Stimulated activated CD4-positive, alpha-beta T cell treated with anti-CD3 and anti-CD28 coated beads, Interleukin-1b, Interleukin-23, amount 100 ng/mL, for 48 hours (primary cell): ENCODE results near the gene SLC5A3.

Source experiments
- DNase-seq: peaks from one replicate; pipeline ENCODE4 v3.0.0-alpha.2; 2020

The SLC5A3 gene

DNA sequence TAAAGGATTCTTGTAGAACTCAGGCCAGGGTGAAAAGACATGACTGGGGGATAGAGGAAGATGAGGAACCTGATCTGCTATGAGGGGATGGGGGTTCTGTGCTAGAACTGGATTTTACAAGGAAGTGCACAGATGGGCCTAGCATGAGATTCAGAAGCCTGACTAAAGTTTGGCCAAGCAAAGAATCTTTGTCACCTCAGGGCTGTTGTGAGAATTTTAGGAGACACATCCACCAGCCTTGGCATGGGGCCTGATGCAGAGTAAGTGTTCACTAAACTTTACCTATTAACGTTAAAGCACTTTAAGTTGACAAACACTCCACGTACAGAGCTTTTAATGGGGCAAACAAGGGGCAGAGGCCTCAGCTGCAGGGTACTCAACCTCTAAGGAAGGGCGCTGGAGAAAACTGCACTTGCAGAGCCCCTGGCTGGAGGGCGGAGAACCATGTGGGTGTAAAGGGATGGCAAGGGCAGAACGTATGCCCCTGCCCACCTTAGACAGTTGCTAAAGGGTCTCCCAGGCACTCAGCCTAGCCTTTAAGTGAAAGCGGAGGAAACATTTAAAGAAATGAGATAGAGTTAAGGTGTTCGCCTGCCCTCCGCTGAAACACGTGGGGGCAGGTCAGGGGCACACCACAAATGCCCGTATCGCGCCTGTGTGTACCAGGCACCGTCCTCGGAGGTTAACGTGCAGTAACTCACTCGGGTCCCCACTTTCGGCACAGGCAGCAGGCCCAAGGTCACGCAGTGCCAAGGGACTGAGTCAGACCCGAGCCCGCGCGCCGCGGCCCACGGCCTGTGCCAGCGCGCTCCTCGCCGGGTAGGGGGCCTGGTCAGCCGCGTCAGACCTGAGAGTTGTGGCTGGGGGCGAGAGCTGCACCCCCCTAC, 990 bp upstream of the SLC5A3 start:
- DNase-seq = peak; percentile 14

DNA sequence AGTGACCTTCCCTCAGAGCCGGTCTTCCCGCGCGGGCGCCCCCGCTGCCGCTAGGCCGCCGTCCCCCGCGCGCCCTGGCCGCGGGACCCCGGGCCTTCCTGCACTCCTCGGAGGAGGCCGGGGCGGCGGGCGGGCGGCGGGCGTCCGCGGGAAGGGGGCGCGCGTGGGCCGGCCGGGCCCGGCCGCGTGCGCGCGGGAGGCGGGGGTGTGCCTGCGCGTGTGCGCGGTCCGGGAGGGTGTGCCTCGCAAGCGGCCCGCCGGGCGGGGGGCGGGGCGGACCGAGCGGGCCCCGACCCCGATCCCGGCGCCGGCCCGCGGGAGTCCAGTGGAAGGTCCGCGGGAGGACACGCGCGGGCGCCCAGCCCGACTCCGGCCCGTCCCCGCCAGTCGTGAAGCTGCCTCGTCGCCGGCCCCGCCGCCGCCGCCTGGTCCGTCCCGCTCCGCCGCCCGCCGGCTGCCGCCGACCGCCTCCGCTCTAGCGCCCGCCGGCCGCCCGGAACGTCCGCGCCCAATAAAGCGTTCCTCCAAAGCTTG, 438 bp downstream of the SLC5A3 start:
- no peak for DNase-seq

DNA sequence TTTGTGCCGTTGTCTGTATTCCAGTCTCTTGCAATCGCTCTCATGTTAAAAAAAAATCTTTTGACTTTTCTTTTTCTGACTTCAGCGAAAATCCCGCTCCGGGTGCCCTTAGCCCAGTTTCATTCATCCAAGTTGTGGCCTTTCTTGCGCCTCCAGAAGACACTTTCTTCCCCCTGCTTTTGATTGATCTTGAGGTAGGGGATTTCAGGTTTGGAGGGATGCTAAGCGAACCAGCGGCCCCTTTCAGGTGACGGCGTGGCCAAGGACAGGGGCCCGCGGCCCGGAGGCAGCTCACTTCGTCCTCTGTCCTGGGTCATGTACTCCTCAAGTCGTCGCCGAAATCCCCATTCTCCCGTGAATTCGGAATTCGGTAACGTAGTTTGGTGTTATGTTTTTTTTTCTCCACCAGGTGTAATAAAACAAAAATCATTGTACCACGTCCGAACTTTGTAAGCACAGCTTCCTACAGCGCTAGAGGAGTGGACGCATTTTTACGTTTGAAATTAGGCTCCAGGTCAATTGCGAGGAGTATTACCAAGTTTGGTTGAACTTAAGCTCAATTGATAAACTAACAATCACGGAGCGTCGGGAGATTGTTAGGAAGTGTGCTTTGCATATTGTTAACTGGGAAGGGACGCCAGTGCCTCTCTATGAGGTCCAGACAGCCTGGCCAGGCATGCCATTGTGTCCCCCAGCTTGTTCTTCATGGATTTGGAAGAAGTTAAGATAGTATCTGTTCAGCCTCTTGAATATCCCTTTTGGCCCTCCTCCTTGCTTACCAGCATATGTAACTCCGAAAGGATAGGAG, 1.1 kb downstream of the SLC5A3 start:
- no peak for DNase-seq

- no peak for DNase-seq
These were observed 1.7 kb downstream of the SLC5A3 start for GRCh38 chr21:34075091-34075425.

GRCh38 chr21:34075760-34076660, 2.6 kb downstream of the SLC5A3 start:
- no peak for DNase-seq

DNA sequence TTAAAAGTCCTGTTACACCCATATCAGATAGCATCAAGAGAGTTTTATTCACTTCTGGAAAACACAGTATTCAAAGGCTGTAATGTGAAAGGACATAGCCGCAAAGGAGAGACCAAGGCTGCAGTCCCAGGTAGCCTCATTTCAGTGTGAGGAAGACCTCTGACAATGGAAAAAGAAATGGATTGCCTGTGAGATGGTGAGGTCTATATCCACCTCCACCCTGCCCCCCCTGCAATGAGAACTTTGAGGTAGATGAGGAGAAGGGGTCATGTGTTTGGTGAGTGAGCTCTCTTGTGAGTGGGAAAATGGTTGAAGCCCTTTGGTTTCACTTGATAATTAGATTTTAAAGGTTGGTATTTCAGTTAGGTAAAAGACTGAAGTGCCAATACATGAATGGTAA, 3.5 kb downstream of the SLC5A3 start:
- no peak for DNase-seq

DNA sequence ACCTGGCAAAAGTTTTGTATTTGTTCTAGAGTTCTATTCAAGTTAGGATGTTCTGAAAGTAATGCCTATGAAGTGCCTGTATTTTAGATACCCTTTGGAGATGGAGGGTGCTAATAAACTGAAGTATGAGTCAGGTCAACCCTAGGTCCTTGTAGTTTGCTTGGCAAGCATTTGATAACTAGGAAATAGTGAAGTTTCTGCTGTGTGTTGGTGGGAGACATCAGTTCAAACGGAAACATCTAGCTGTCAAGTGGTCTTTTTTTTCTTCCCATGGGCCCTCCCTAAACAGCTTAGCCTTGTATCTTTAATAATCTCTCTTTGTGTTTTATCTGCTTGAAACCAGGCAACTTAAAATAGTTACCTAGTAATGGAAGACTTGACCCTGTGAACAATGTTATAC, 4.5 kb downstream of the SLC5A3 start:
- DNase-seq = no peak

GRCh38 chr21:34078915-34079314, 5.5 kb downstream of the SLC5A3 start:
- no peak for DNase-seq

DNA sequence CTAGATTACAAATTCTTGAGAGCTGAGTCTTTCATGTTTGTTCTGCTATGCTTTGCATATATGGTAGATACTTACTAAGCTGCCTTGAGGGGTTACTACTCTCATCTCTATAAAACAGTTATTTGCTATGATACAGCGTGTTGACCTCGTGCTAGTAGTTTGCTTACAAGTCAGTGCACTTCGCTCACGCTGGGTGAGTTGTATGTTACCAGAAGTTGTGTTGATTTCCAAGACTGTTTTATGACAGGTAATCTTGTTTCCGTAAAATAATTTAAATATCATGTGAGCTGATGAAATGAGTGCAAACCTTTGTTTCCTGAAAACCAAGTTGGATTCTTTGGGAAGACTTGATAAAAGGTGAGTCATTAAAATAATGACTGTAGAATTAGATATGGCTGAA, 7.3 kb downstream of the SLC5A3 start:
- no peak for DNase-seq

- no peak for DNase-seq
These were observed 9.4 kb downstream of the SLC5A3 start for GRCh38 chr21:34082769-34083168.

GRCh38 chr21:34083357-34083756, 10.0 kb downstream of the SLC5A3 start:
- DNase-seq = no peak

GRCh38 chr21:34085129-34085528, 11.8 kb downstream of the SLC5A3 start:
- no peak for DNase-seq

GRCh38 chr21:34086887-34087306, 13.5 kb downstream of the SLC5A3 start:
- DNase-seq = no peak

DNA sequence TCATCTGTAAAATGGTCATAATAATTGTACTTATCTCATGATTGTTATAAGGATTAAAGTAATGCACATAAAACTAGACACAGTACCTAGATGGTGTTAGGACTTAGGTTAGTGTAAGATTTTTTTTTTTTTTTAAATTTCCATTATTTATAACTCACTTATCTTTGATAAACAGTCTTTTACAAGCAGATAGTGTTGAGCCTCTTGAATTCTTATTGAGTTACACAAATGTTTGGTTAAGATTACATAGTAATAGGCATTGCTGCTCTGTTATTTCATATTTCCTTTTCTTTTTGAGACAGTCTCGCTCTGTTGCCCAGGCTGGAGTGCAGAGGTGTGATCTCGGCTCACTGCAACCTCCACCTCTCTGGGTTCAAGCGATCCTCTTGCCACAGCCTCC, 15.4 kb downstream of the SLC5A3 start:
- no peak for DNase-seq

DNA sequence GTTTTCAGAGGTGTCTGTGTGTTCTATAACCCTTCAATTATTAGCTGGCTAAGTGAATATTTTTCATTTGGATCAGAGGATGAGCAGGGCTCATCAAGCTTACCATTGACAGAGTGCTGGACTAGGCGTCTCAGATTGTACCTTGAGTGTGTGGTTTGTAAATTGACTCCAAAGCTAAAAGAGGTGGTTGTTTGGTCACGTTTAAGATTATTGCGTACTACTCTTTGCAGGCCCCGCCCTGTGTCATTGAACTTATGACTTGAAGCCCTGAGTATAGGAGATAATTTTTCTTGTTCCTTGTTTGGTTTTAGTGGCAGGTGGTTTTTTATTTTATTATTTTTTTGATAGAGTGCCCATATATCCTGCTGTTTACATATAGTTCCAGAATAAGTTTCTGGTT, 17.7 kb downstream of the SLC5A3 start:
- DNase-seq = no peak

GRCh38 chr21:34091607-34092006, 18.2 kb downstream of the SLC5A3 start:
- DNase-seq = no peak

GRCh38 chr21:34092262-34092921, 19.0 kb downstream of the SLC5A3 start:
- DNase-seq = no peak

DNA sequence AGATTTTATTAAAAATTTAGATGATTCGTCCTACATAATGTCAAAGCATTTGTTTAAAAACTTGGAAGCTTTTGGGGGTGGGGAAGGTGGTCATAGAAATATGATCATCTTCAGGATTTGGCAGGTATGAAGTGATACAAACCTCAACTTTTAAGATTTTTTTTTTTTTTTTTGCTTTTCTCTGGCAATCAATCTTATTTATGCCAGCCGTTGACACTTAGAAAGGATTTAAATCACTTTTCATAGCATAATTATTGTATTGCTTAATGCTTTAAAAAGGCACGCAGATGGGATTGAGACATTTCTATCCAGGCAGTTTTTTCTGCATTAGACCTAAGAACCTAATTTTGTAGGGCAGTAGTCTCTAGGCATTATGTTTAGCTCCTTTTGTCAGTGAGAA, 19.7 kb downstream of the SLC5A3 start:
- DNase-seq = no peak

- no peak for DNase-seq
These were observed 21.6 kb downstream of the SLC5A3 start for GRCh38 chr21:34094949-34095348.

GRCh38 chr21:34097442-34097841, 24.1 kb downstream of the SLC5A3 start:
- DNase-seq = no peak

DNA sequence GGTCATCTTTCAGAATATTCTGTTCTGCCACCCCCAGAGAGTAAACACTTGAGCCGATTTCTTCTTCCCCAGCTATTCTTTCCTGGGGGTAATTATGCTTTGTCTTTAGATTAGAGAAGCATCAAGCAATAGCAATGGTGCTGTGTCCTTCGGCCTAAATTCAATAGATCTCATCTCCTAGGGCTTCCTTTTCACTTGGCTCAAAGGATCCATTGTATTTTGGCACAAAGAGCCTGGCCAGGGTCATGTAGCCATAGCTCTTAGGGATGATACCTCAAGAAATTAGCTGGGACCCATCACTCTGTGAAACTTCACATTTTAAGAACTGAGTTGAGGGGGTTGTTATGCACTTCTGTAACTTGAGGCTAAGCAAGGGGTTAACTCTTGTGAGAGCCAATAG, 27.0 kb downstream of the SLC5A3 start:
- DNase-seq = no peak

DNA sequence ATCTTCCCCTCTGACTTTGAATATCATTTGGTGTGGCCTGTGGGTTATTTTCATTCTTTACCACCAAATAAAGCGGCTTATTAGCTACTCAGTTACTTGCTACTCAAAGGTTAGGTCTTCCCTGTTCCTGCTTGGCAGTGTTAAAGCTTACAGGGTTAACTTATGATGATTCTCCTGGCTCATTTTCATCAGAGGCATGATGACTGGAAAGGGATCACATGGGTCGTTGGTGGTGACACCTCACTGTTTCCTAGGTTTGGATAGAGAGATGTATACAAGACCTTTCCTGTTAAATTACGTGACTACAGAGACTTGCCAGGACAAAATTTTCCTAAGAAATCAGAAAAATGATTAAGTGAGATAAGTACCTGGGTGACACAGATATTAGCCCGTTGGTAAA, 27.4 kb downstream of the SLC5A3 start:
- no peak for DNase-seq
